CD8-positive, alpha-beta memory T cell (primary cell): ENCODE data around the gene MYOZ3. TPM values are rescaled to one million over a fixed set of nuclear protein-coding genes. Genes with fewer than 3 reads are reported as not detected.

Experiments used
- CTCF ChIA-PET: fragments of 350-600 bp; sonication (Branson Sonifier 250); formaldehyde crosslinking; loops from one replicate; lab custom pipeline; 2021; ENCODE audit warnings: antibody characterized with exemption; lab: Charles Lee
- POLR2A ChIA-PET: fragments of 350-600 bp; sonication (Branson Sonifier 250); formaldehyde crosslinking; loops from one replicate; lab custom pipeline; 2021; ENCODE audit warnings: antibody characterized with exemption; lab: Charles Lee
- DNase-seq, 5 donors: peaks; one replicate each; pipeline versions ENCODE4 v3.0.0 to v3.0.0-alpha.2; 2020 to 2022; ENCODE audit warnings: mixed read lengths in 1 of 5
- H3K27ac ChIP-seq: one replicate; pipeline ENCODE4 v1.7.0; 2013; ENCODE audit warnings: low read depth, mild to moderate bottlenecking, low read length, moderate library complexity
- H3K27me3 ChIP-seq: 2 replicates; pipeline ENCODE4 v1.7.0; 2013; ENCODE audit warnings: low read length, mild to moderate bottlenecking; ENCODE audit not compliant: insufficient read depth, poor library complexity, severe bottlenecking
- H3K36me3 ChIP-seq: 2 replicates; pipeline ENCODE4 v1.7.0; 2013; ENCODE audit warnings: mild to moderate bottlenecking, low read length, moderate library complexity; ENCODE audit not compliant: insufficient read depth
- H3K4me1 ChIP-seq: 2 replicates; pipeline ENCODE4 v1.7.0; 2013; ENCODE audit warnings: mild to moderate bottlenecking, low read length, moderate library complexity; ENCODE audit not compliant: insufficient read depth
- H3K4me3 ChIP-seq: 2 replicates; pipeline ENCODE4 v1.7.0; 2013; ENCODE audit warnings: mild to moderate bottlenecking, low read length
- H3K9me3 ChIP-seq: 2 replicates; pipeline ENCODE4 v1.7.0; 2013; ENCODE audit warnings: mild to moderate bottlenecking, low read length
- H3K27ac Mint-ChIP-seq, 8 donors: one replicate each; pipeline ENCODE4 v1.8.0; 2020 to 2021; ENCODE audit warnings: mixed read lengths in 8 of 8, mild to moderate bottlenecking in 6 of 8, inconsistent platforms in 3 of 8, moderate library complexity in 3 of 8
- H3K27me3 Mint-ChIP-seq, 2 donors: one replicate each; pipeline ENCODE4 v1.8.0; 2020 to 2021; ENCODE audit warnings: mixed read lengths in 2 of 2, mild to moderate bottlenecking in 1 of 2, moderate library complexity in 1 of 2
- H3K36me3 Mint-ChIP-seq, 3 donors: one replicate each; pipeline ENCODE4 v1.8.0; 2020 to 2021; ENCODE audit warnings: mixed read lengths in 3 of 3, inconsistent platforms in 1 of 3, mild to moderate bottlenecking in 1 of 3
- H3K4me1 Mint-ChIP-seq, 3 donors: one replicate each; pipeline ENCODE4 v1.8.0; 2020 to 2021; ENCODE audit warnings: mixed read lengths in 3 of 3, inconsistent platforms in 1 of 3, mild to moderate bottlenecking in 1 of 3
- H3K4me3 Mint-ChIP-seq, 7 donors: one replicate each; pipeline ENCODE4 v1.8.0; 2020 to 2021; ENCODE audit warnings: mixed read lengths in 7 of 7, mild to moderate bottlenecking in 6 of 7, moderate library complexity in 4 of 7, inconsistent platforms in 2 of 7
- H3K9me3 Mint-ChIP-seq, 5 donors: one replicate each; pipeline ENCODE4 v1.8.0; 2020 to 2022; ENCODE audit warnings: mixed read lengths in 5 of 5, mild to moderate bottlenecking in 3 of 5, moderate library complexity in 2 of 5, inconsistent platforms in 1 of 5
- polyA plus RNA-seq: library from polyadenylated mRNA; unstranded; fragments of 300-500 nt; fragmentation: Illumina TruSeq; gene quantifications from one replicate; pipeline ENCODE4 v1.2.3, GENCODE V29; 2021
- total RNA-seq, 2 experiments: library from RNA; stranded (reverse); gene quantifications; one replicate each; pipeline ENCODE4 v1.2.3, GENCODE V29; 2021

MYOZ3 gene
- total and polyA plus RNA-seq, 3 experiments from 2014 or later: not detected

GRCh38 chr5:150694612-150695011 is 33.6 kb downstream of the MYOZ3 start:
- Mint-ChIP-seq H3K4me3 (no peak overlapping the region), H3K9me3 (no peaks in the 10 kb centered on the region), H3K27ac (peak overlapping the region in 1 of 8 donors; percentile 36), H3K27me3 (no peaks in the 10 kb centered on the region), H3K4me1 (no peaks in the 10 kb centered on the region), H3K36me3 (peaks cover 8 to 90% (median 20%) of the 10 kb centered on the region in 3 donors)
- CTCF ChIA-PET: no interaction called here
- POLR2A ChIA-PET: no interaction called here
- Histone ChIP-seq H3K27me3 (no peaks in the 10 kb centered on the region), H3K4me3 (no peak overlapping the region), H3K9me3 (no peaks in the 10 kb centered on the region), H3K27ac (no peak overlapping the region), H3K36me3 (peaks cover 73% of the 10 kb centered on the region), H3K4me1 (peaks cover 9% of the 10 kb centered on the region)
- no peak for DNase-seq

GRCh38 chr5:150700246-150700593 is 39.2 kb downstream of the MYOZ3 start:
- ChIA-PET POLR2A (interaction anchor here (0.5 to 2.3 kb wide), 14 partner anchors 56 to 1855 kb away, joined by 3 to 26 read pairs (median 4); partner anchors contain the start of genes ANXA6, CCDC69, DCTN4 and G3BP1), CTCF (interaction anchor here (0.7 to 4.1 kb wide), 20 partner anchors 9 to 383 kb away, joined by 3 to 29 read pairs (median 4); partner anchors contain the start of genes DCTN4, IRGM and SMIM3)
- peak overlapping the region; percentile 88 for H3K4me3 ChIP-seq
- H3K9me3 ChIP-seq: no peaks in the 10 kb centered on the region
- Mint-ChIP-seq H3K27ac (no peak overlapping the region), H3K4me3 (no peak overlapping the region), H3K27me3 (no peaks in the 10 kb centered on the region), H3K9me3 (no peaks in the 10 kb centered on the region), H3K4me1 (no peaks in the 10 kb centered on the region), H3K36me3 (peaks cover 6 to 41% (median 8%) of the 10 kb centered on the region in 3 donors)
- H3K27ac ChIP-seq: peak overlapping the region; percentile 99
- no peak for DNase-seq
- H3K4me1 ChIP-seq: peaks cover 21% of the 10 kb centered on the region
- H3K36me3 ChIP-seq: peaks cover 34% of the 10 kb centered on the region
- no peaks in the 10 kb centered on the region for H3K27me3 ChIP-seq

GRCh38 chr5:150700594-150701377 is 39.7 kb downstream of the MYOZ3 start, which contains the start of gene RBM22:
TSS of gene RBM22 (minus strand) at chr5:150701062. CDS start at chr5:150700985, 77 bp downstream.
- CTCF ChIA-PET: interaction anchor here (0.7 to 4.1 kb wide), 27 partner anchors 8 to 552 kb away, joined by 3 to 29 read pairs (median 4); partner anchors contain the start of genes DCTN4, IRGM and SMIM3
- no peaks in the 10 kb centered on the region for H3K27me3 ChIP-seq
- DNase-seq: peak; percentile 87 to 94 (median 90)
- POLR2A ChIA-PET: interaction anchor here (0.5 to 2.3 kb wide), 15 partner anchors 13 to 1856 kb away, joined by 3 to 26 read pairs (median 4); partner anchors contain the start of genes ANXA6, CCDC69, DCTN4 and G3BP1
- H3K4me1 Mint-ChIP-seq: no peaks in the 10 kb centered on the region
- H3K36me3 ChIP-seq: peaks cover 28% of the 10 kb centered on the region
- no peaks in the 10 kb centered on the region for H3K9me3 ChIP-seq
- no peaks in the 10 kb centered on the region for H3K27me3 Mint-ChIP-seq
- peaks cover 21% of the 10 kb centered on the region for H3K4me1 ChIP-seq
- H3K36me3 Mint-ChIP-seq: peaks cover 6 to 35% (median 8%) of the 10 kb centered on the region in 3 donors
- peak within 1 kb of the TSS; percentile 99 for H3K27ac ChIP-seq
- peak within 1 kb of the TSS in 1 of 7 donors; percentile 82 for H3K4me3 Mint-ChIP-seq
- no peaks in the 10 kb centered on the region for H3K9me3 Mint-ChIP-seq
- H3K4me3 ChIP-seq: peak within 1 kb of the TSS; percentile 88
- no peak within 1 kb of the TSS for H3K27ac Mint-ChIP-seq

GRCh38 chr5:150703762-150704161 is 42.7 kb downstream of the MYOZ3 start:
- ChIA-PET POLR2A (no interaction called here), CTCF (interaction anchor here (1.4 to 1.6 kb wide), 2 partner anchors 9 to 75 kb away, joined by 3 to 4 read pairs; partner anchors contain the start of gene SMIM3)
- peak overlapping the region in 1 of 7 donors; percentile 82 for H3K4me3 Mint-ChIP-seq
- H3K36me3 ChIP-seq: peaks cover 3% of the 10 kb centered on the region
- no peaks in the 10 kb centered on the region for H3K27me3 ChIP-seq
- H3K36me3 Mint-ChIP-seq: peaks cover 0 to 22% (median 12%) of the 10 kb centered on the region in 3 donors
- H3K27ac ChIP-seq: no peak overlapping the region
- no peak for DNase-seq
- no peaks in the 10 kb centered on the region for H3K9me3 Mint-ChIP-seq
- no peaks in the 10 kb centered on the region for H3K9me3 ChIP-seq
- no peaks in the 10 kb centered on the region for H3K4me1 Mint-ChIP-seq
- H3K27ac Mint-ChIP-seq: peak overlapping the region in 2 of 8 donors; percentile 37 to 44
- no peak overlapping the region for H3K4me3 ChIP-seq
- H3K27me3 Mint-ChIP-seq: no peaks in the 10 kb centered on the region
- H3K4me1 ChIP-seq: peaks cover 21% of the 10 kb centered on the region

- Mint-ChIP-seq H3K9me3 (no peaks in the 10 kb centered on the region), H3K4me1 (no peaks in the 10 kb centered on the region), H3K27ac (no peak overlapping the region), H3K4me3 (no peak overlapping the region), H3K27me3 (no peaks in the 10 kb centered on the region), H3K36me3 (peaks cover 0 to 44% (median 16%) of the 10 kb centered on the region in 3 donors)
- Histone ChIP-seq H3K9me3 (no peaks in the 10 kb centered on the region), H3K4me1 (no peaks in the 10 kb centered on the region), H3K27me3 (no peaks in the 10 kb centered on the region), H3K27ac (no peak overlapping the region), H3K4me3 (no peak overlapping the region), H3K36me3 (peaks cover 21% of the 10 kb centered on the region)
- ChIA-PET CTCF (interaction anchor here (0.7 to 1.8 kb wide), 3 partner anchors 19 to 146 kb away, joined by 3 to 5 read pairs (median 4); partner anchors contain the start of gene IRGM), POLR2A (no interaction called here)
- DNase-seq: no peak
Observed at GRCh38 chr5:150706776-150707390, 45.8 kb downstream of the MYOZ3 start.

GRCh38 chr5:150710165-150710564 is 49.1 kb downstream of the MYOZ3 start:
- Histone ChIP-seq H3K27ac (no peak overlapping the region), H3K27me3 (no peaks in the 10 kb centered on the region), H3K4me3 (no peak overlapping the region), H3K9me3 (no peaks in the 10 kb centered on the region), H3K4me1 (no peaks in the 10 kb centered on the region), H3K36me3 (peaks cover 29% of the 10 kb centered on the region)
- Mint-ChIP-seq H3K4me3 (no peak overlapping the region), H3K36me3 (peaks cover 0 to 68% (median 16%) of the 10 kb centered on the region in 3 donors), H3K27ac (no peak overlapping the region), H3K27me3 (no peaks in the 10 kb centered on the region), H3K4me1 (no peaks in the 10 kb centered on the region), H3K9me3 (no peaks in the 10 kb centered on the region)
- POLR2A ChIA-PET: no interaction called here
- CTCF ChIA-PET: interaction anchor here (2.2 kb wide), 1 partner anchor 10 kb away, joined by 13 read pairs; the partner anchor contains the start of gene RBM22
- peak in 1 of 5 donors; percentile 8 for DNase-seq

- Mint-ChIP-seq H3K4me3 (no peak overlapping the region), H3K27me3 (no peaks in the 10 kb centered on the region), H3K9me3 (no peaks in the 10 kb centered on the region), H3K36me3 (peaks cover 13 to 86% (median 29%) of the 10 kb centered on the region in 3 donors), H3K27ac (no peak overlapping the region), H3K4me1 (no peaks in the 10 kb centered on the region)
- H3K4me3 ChIP-seq: peak overlapping the region; percentile 8
- DNase-seq: no peak
- H3K9me3 ChIP-seq: no peaks in the 10 kb centered on the region
- no peaks in the 10 kb centered on the region for H3K27me3 ChIP-seq
- H3K36me3 ChIP-seq: peaks cover 50% of the 10 kb centered on the region
- CTCF ChIA-PET: no interaction called here
- H3K4me1 ChIP-seq: no peaks in the 10 kb centered on the region
- H3K27ac ChIP-seq: no peak overlapping the region
- POLR2A ChIA-PET: no interaction called here
Observed at GRCh38 chr5:150723845-150724244, 62.8 kb downstream of the MYOZ3 start.
